Activated CD4-positive, alpha-beta memory T cell treated with anti-CD3 and anti-CD28 coated beads for 36 hours (primary cell): ENCODE measurements around the gene PARP11. TPM values are rescaled to one million over a fixed set of nuclear protein-coding genes. Genes with fewer than 3 reads are reported as not detected.

Experiments
- total RNA-seq, 2 experiments: library from RNA; stranded (reverse); gene quantifications; one replicate each; pipeline ENCODE4 v1.2.3, GENCODE V29; 2021

The PARP11 gene
- total RNA-seq, 2 experiments from 2014 or later, result 16.6 to 17.8 TPM

Other genes starting within 250 kb of the PARP11 start
- 10 to 100 TPM; 15.8 to 19.1 TPM for gene CRACR2A, start 120.3 kb downstream of the PARP11 start, total RNA-seq